Upper lobe of left lung (tissue), 4 donors: ENCODE data around the gene EFCAB5.
"Not testable (repeated sequence)": the region's sequence is repeated elsewhere in the genome, so short reads cannot be mapped to it uniquely, and the experiment has no call there.

Experiments
- CTCF ChIP-seq, 6 experiments: fragments of 450-650 bp in 4 of 6; fragments of 200-600 bp in 2 of 6; sonication (generic) in 2 of 6; IDR thresholded peaks; one replicate each; pipeline ENCODE4 v1.5.1; 2016 to 2019; ENCODE audit warnings: antibody characterized with exemption in 6 of 6
- EP300 ChIP-seq, 4 donors: sonication (generic); formaldehyde crosslinking; IDR thresholded peaks; one replicate each; pipeline ENCODE4 v1.5.1; 2017; ENCODE audit warnings: antibody characterized with exemption in 4 of 4, control low read depth in 2 of 4

GRCh38 chr17:29935909-29936308, 5.5 kb upstream of the EFCAB5 start:
- TF ChIP-seq EP300, CTCF (IDR thresholded peaks at IDR 0.05): not testable (repeated sequence)
